HG02763 (cell line): Measurements from ENCODE around the gene SYT1.
"Not testable (repeated sequence)": the region's sequence is repeated elsewhere in the genome, so short reads cannot be mapped to it uniquely, and the experiment has no call there.

ENCODE experiments used
- ATAC-seq: cut with Tn5 transposase; IDR thresholded peaks from one replicate; pipeline ENCODE4 v1.9.1; 2021; ENCODE audit warnings: mild to moderate bottlenecking, moderate library complexity; ENCODE audit not compliant: unreplicated experiment

SYT1 gene

DNA sequence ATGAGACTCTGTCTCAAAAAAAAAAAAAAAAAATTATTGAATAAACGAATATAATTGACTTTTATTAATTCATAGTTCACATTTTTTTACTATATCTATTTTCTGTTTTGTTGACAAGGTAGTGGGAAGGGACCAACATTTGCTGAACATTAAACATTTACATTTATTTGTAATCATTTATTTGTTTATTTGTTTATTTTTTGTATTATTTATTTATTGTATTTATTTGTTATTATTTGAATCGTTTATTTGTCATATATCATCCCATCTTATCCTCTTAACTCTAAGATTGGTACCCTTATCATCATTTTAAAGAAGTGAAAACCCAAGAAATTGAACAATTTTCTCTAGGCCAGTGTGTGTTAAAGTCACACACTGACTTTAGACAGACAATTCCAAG, 101.5 kb downstream of the SYT1 start:
- ATAC-seq, result no peak

DNA sequence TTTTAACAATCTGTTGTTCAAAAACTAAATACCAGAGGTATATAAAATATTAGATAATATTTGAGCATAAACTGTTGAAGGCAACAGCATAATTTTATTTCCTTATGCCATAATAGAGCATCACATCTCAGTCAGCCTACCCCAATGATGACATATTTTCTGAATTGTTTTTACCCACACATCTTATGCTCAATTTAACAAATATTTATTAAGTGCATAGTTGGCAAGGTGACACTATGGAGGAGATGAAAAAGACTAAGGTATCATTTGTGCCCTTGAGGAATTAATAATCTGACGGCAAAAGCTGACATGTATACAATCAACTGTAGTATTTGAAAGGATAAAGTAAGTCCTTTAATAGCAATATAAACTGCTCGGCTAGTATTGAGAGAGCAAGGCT, 102.4 kb downstream of the SYT1 start:
- no peak for ATAC-seq

DNA sequence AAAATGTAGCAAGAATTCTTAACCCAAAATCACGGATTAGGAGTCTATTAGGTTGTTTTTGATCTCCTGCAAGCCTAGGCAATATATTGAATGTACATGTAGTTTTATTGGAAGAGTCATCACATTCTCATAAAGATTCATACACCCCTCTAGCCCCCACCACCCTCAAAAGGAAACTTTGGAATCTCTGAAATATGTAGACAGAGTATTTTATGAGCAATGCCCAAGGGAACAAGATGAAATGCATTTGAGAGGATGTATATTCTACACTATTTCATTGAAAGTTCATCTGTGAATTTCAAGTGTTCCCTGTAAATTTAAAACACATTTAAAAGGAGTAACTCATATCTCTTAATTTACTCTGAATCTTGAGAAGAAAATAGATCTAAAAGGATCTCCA, 103.7 kb downstream of the SYT1 start:
- no peak for ATAC-seq

DNA sequence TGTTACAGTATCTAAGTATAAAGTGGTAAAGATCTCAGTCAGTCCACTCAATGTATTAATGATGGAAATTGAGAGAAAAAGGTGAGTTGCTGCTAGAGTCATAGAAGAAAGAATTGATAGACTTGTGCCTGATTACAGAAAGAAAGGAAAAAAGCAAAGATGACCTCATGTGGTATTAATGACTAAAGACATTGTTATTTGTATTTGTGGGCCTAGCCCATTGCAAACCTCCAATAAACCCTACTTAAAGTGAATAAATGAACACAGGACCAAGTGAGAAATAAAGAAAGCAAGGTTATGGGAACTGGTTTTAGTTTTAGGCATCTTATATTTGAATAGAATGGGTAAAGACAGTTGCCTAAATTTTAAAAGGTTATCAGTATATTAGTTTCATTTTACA, 105.5 kb downstream of the SYT1 start:
- no peak for ATAC-seq

DNA sequence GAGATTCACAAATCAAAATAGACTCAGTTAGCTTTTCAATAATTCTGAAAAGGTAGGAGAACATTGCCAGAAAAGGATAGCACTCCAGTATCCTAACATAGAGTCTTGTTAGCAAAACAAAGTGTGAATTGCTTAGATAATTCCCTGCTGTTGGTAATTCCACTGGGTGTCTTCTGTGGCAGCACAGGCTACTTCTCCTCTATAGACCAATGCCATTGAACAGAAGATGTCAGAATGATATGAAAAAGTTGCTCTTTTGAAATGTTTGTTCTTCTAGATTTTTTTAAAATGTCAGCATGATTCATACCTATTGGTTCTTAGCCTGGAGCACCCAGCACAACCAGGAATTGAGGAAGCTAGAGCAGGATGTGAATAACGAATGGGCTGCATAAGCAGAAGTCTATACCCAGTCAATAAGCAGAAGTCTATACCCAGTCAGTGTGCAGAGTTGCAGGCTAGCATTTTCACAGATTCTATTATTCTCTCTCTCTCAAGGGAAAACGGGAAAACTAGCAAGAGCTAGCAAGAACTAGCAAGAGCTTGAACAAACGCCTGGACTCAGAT, 112.8 kb downstream of the SYT1 start:
- no peak for ATAC-seq

DNA sequence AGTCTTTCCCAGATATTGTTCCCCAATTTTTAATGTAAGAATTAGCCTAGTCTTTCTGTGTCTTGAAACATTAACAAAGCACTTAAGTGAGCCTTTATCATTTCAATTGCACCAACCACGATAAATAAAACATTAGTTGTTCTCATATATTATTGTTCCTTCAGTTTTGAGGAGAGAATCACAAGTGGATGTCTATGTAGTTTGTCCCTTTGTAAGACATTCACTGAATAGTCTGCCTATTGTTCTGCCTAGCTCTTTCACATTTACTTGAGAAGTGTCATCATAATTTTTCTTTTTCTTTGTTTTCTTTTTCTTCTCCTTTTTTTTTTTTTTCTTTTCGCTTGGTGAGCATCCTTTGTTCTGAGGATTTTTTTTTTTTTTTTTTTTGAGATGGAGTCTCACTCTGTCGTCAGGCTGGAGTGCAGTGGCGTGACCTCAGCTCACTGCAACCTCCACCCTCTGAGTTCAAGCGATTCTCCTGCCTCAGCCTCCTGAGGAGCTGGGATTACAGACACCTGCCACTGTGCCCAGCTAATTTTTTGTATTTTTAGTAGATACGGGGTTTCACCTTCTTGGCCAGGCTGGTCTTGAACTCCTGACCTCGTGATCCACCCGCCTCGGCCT, 129.7 kb downstream of the SYT1 start:
- ATAC-seq, result no peak

DNA sequence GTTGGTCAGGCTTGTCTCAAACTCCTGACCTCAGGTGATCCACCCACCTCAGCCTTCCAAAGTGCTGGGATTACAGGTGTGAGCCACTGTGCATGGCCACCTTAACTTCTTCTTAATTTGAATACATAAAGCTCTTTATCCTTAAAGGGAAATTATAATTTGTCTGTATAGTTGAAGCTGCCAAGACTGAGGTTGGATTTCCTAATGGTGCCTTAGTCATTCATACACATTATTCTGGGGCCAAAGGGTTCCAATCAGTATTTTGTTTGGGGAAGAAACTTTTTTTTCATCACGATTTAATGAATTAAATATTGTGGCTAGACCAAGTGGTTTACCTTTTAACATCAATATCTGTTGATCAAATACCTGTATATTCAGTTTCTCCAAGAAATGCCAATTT, 135.9 kb downstream of the SYT1 start:
- ATAC-seq, result no peak

DNA sequence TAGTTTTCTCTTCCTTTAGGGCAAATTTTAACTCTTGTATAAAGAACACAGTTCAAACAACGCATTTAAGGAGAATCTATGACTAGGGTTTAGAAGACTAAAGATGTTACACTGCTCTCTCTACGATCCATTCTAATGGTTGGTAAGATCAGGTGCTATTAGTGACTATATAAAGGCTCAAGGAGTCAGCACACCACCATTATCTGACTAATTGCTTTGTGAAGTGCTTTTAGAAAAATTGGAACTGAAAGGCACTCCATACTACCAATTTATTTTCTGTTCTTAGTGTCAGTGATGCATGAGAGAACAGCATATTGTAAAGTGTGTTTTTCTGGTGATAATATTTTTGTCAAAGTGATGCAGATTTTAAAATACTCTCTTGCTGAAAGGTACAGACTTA, 136.8 kb downstream of the SYT1 start:
- ATAC-seq, result no peak

DNA sequence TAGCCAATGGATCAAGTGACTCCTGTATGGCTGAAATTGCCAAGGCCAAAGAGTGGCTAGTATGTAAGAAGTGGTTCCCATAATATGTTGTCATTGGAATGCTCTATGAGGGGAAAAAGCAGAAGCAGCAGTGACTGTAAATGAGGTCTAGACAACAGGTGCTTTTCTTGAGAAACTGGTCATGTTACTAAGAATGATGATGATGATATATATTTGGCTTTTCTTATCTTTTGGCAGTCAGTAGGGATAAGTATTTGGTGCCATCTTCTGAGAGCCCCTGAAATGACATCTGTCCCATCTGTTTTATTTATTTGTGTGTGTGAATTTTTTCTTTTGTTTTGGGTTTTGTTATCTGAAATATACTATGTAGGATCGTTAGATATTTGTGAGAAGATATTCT, 141.7 kb downstream of the SYT1 start:
- peak; percentile 40 for ATAC-seq

DNA sequence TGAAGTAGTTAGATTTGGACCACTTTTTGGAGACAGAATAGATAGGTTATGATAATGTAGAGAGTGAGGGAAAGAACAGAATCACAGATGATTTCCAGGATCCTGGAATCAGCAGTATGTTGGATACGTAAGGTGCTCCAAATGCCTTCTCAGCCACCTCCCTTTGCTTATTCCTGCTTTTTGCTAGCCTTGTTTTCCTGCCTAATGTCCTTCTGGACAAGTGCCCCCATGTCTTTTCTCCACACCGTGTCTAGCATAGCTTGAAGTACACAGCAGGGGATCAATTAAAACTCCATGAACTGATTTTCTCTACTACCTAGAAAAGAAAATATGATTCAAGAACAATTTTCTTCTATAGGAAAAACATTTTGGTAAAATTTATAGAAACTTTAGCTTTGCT, 144.0 kb downstream of the SYT1 start:
- no peak for ATAC-seq

DNA sequence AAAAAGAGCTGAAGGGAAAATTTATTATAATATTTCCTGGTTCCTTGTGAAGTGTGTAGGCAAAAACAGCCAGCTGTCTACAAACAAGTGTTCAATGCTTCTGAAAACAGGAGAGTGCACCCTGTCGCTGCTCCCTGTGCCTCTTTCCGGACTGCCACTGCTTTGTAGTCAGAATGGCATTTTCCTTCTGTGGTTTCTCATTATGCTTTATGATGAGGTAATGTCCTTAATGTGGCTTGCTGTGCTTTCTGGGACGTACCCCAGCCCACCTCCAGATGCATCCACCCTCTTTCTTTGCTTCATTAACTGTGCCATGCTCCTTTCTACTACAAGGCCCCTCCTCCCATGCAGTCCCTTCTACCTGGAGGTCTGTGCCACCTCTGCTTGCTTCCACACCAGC, 148.1 kb downstream of the SYT1 start:
- no peak for ATAC-seq

DNA sequence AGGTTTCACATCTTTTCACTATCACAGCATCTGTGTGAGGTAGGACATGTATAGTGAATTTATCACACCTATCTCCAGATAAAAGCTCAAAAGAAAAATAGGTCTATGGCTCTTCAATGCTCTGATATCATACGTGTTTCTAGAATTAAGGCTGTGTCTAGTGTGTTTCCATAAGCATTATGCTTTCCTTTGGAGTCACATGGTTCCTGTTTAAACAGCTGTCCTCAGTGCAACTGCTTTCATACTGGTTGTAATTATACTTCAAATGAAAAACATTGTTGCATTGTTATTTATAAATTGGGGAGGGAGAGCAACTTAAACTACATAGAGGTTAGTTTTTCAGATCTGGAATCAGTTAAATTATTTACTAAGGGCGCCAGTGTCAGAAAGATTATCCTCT, 151.6 kb downstream of the SYT1 start:
- ATAC-seq, result no peak

DNA sequence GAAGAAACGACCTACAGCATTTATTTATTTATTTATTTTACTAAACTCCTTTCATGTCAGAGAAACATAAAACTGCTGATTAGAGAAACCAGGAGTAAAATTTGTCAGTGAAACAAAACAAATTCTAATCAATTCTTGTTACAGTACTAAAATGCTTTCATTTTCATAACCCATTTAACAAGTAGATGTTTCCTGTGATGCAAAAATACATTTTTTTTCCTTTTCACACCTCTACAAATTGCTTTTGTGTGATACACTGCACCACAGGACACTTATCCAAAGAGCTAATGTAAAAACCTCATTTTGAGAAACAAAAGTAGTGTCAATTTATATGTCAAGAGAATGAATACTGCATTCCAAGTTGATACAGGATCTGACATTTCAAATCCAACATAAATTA, 155.1 kb downstream of the SYT1 start:
- ATAC-seq, result peak; percentile 70

DNA sequence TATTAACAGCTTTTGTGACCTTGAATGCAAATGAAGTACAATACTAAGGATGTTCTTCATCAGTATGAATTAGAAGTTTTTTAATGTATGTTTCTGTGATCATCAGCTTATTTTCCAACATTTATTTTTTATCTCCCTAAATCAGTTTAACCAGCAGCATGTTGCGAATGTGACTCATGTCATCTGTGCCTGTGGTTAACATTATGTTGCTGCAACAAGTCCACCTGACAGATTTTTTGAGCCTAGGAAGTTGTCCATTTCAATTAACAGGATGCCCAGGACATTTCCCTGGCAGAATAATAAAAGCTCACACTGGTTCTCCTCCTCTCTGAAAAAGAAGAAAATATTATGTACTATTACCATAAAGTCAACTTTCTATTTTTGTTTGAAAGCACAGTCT, 155.5 kb downstream of the SYT1 start:
- ATAC-seq, result peak; percentile 19

DNA sequence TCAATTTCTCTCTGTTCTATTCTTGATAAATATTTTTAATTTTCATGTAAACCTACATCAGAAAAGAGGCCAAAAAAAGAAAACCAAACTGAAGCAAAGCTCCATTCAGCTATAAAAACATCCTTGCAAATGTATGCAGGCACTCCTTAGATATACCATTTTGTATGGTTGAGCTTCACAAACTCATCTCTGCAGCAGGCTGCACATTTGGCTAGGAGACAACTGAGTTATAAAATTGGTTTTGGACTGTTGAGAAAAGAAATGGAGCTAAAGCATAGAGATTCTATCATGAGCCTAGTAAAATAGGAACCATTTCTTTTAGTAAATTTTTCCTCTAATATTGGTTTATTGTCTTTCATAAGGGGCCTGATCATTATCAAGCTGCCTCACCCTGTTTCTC, 156.4 kb downstream of the SYT1 start:
- no peak for ATAC-seq

DNA sequence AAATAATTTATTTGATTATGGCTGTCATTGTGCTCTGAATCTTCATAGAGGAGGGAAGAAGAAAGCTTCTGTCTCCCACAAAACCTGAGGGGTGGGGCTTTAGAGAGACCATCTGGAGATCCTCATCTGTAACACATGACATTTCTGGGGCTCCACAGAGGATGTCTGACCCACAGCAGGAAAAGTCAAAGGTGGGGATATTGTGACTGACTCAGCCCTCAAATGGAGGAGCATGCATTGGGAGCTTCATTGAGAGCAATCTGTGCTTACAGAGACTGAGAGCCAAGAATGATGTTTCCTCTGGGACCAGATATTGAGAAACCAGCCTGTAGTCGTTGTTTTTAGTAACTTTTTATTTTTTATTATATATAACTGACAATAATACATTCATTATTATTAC, 158.7 kb downstream of the SYT1 start:
- ATAC-seq, result no peak

DNA sequence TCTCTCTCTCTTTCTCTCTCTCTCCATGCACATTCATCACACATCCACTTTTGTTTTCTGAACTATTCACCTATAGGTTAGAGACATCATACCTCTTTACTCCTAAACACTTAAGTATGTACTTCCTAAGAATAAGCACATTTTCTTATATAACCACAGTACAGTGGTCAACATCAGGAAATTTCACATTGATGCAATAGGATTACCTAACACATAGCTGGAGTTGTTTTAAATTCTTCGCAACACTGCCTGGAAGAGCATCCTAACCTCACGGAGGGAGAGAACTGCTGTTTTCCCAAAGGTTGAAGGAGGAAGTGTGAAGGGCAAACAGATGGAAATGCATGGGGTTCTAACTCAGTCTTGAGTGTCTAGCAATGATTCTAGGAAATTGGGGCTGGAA, 159.2 kb downstream of the SYT1 start:
- no peak for ATAC-seq

DNA sequence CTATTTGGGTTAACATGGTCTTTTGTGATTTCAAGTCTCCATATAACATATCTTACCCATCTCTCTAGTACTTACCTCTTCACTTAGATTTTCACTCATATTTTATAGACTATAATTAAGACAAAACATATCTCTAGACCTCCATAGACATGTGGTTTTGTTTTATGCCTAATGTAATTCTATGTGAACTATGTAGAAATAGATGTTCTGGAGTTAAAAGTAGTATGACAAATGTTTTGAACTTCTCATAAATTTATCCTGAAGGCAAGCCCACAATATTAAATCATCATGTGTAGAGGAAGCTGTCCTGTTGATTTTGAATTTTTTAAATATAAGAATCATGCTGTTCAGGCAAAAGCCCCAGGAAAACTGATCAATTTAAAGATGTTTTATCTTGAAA, 169.2 kb downstream of the SYT1 start:
- ATAC-seq, result no peak

DNA sequence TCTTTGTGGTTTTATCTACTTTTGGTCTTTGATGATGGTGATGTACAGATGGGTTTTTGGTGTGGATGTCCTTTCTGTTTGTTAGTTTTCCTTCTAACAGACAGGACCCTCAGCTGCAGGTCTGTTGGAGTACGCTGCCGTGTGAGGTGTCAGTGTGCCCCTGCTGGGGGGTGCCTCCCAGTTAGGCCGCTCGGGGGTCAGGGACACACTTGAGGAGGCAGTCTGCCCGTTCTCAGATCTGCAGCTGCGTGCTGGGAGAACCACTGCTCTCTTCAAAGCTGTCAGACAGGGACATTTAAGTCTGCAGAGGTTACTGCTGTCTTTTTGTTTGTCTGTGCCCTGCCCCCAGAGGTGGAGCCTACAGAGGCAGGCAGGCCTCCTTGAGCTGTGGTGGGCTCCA, 180.2 kb downstream of the SYT1 start:
- ATAC-seq, result not testable (repeated sequence)

DNA sequence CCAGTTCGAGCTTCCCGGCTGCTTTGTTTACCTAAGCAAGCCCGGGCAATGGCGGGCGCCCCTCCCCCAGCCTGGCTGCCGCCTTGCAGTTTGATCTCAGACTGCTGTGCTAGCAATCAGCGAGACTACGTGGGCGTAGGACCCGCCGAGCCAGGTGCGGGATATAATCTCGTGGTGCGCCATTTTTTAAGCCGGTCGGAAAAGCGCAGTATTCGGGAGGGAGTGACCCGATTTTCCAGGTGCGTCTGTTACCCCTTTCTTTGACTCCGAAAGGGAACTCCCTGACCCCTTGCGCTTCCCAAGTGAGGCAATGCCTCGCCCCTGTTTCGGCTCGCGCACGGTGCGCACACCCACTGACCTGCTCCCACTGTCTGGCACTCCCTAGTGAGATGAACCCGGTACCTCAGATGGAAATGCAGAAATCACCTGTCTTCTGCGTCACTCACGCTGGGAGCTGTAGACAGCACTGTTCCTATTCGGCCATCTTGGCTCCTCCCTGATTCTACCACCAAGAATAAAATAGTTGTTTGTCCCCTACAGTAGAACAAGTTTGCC, 180.7 kb downstream of the SYT1 start:
- not testable (repeated sequence) for ATAC-seq

DNA sequence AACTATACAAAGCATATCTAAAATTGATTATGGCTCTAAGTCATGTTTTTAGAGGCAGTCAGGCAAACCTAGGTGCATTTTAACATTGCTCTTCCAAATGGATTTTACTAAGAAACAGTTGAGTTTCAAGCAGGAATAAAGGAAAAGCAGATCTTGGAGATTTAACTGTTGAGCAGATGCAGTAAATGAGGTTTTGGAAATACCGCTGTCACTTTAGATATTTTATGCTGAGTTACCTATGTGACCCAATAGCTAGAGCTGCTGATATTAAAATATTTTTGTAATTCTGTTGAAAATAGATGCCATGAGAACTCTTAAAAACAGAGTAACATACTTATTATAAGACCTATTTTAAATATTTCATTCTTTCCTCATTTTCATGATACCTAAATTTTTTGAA, 181.4 kb downstream of the SYT1 start:
- no peak for ATAC-seq

DNA sequence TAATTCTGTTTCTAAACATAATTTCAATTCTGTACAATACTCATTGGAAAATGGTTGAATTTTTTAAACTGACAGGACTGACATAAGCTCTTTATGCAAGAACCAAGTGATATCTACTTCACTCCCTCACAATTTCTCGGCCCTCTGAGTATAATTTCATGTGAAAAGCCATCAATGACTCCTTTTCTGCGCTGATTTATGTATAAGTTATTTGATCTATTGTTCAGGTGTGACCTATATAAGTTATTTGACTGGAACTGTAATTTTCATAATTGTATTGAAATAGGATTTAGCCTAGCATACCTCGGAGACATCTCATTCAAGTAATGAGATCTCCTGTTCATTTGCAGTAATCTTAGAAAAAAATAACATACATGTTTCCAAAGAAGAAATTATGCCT, 184.4 kb downstream of the SYT1 start:
- no peak for ATAC-seq

DNA sequence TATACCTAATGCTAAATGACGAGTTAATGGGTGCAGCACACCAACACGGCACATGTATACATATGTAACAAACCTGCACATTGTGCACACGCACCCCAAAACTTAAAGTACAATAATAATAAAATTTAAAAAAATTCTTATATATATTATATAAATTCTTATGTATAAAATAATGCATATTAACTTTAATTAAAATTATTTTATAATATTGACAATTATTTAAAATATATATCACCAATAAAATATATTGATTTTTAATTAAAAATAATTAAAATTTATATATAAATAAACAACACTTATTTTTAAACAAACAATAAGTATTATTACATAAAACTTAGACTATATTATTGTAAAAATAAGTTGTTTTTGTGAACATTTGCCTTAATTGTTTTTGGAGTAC, 188.8 kb downstream of the SYT1 start:
- ATAC-seq, result no peak
